NCI-H446 treated with DMSO at 0.1 percent for 48 hours (cell line): ENCODE measurements around the gene SLC30A5.
"Not testable (repeated sequence)": the region's sequence is repeated elsewhere in the genome, so short reads cannot be mapped to it uniquely, and the experiment has no call there.

Experiments
- DNase-seq: peaks from one replicate; lab custom pipeline; 2025; lab: John Stamatoyannopoulos, UW

SLC30A5 gene

GRCh38 chr5:69093771-69094482 is at the start of gene SLC30A5:
Gene SLC30A5, plus strand, starts transcription at chr5:69094014. Its CDS starts 242 bp downstream, at chr5:69094256.
- peak; percentile 98 for DNase-seq

DNA sequence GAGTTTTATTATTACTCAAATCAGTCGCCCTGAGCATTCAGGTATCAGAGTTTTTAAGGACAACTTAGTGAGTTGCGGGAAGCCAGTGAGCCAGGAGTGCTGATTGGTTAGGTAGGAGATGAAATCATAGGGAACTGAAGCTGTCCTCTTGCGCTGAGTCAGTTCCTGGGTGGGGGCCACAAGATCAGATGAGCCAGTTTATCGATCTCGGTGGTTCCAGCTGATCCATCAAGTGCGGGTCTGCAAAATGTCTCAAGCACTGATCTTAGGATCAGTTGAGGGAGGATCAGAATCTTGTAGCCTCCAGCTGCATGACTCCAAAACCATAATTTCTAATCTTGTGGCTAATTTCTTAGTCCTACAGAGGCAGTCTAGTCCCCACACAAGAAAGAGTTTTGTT is 48.6 kb upstream of the SLC30A5 start:
- DNase-seq = not testable (repeated sequence)

GRCh38 chr5:69046375-69046957 is 47.3 kb upstream of the SLC30A5 start:
- no peak for DNase-seq

GRCh38 chr5:69048230-69048629 is 45.6 kb upstream of the SLC30A5 start:
- DNase-seq = no peak

DNA sequence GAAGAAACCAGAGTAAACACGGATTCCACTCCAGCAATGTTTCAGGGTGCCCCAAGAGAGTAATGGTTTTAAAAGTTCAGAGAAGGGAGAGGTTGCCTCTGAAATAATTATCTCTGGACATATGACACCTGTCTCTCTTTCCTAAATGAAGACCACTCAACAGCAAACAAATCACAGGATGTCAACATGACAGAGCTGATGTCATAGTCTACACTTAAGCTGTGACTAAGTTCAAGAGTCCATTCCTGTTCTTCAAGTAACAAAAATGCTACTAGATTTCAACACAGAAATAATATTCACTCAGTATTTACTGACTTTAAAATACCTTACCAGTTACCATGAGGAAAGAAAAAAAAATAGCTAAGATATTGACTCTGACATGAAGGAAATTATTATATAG is 44.7 kb upstream of the SLC30A5 start:
- no peak for DNase-seq

DNA sequence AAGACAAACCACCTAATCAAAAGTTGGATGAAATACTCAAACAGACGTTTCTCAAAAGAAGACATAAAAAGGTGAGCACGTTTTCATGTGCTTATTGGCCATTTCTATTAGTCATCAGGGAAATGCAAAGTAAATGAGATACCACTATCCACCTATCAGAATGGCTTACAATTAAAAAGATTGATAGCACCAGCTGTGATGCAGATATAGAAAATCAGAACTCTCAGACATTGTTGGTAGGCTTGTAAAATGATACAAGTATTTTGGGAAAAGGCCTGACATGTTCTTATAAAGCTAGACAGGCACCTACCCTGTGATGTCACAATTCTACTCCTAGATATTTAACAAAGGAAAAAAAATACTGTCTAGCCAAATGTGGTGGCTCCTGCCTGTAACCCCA is 44.0 kb upstream of the SLC30A5 start:
- DNase-seq = no peak

DNA sequence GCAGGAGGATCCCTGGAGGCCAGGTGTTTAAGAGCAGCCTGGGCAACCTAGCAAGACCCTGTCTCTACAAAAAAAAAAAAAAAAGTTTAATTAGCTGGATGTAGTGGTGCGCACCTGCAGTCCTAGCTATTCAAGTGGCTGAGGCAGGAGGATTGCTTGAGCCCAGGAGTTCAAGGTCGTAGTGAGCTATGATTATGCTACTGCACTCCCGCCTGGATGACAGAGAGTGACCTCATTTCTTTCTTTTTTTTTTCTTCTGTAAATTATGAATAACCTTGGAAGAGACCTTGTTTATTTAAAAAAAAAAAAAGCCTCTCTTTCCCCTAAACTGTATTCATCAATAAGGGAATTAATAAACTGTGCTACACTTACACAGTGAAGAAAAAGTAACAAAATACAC is 43.6 kb upstream of the SLC30A5 start:
- DNase-seq = no peak

GRCh38 chr5:69052181-69052580 is 41.6 kb upstream of the SLC30A5 start:
- DNase-seq = no peak

DNA sequence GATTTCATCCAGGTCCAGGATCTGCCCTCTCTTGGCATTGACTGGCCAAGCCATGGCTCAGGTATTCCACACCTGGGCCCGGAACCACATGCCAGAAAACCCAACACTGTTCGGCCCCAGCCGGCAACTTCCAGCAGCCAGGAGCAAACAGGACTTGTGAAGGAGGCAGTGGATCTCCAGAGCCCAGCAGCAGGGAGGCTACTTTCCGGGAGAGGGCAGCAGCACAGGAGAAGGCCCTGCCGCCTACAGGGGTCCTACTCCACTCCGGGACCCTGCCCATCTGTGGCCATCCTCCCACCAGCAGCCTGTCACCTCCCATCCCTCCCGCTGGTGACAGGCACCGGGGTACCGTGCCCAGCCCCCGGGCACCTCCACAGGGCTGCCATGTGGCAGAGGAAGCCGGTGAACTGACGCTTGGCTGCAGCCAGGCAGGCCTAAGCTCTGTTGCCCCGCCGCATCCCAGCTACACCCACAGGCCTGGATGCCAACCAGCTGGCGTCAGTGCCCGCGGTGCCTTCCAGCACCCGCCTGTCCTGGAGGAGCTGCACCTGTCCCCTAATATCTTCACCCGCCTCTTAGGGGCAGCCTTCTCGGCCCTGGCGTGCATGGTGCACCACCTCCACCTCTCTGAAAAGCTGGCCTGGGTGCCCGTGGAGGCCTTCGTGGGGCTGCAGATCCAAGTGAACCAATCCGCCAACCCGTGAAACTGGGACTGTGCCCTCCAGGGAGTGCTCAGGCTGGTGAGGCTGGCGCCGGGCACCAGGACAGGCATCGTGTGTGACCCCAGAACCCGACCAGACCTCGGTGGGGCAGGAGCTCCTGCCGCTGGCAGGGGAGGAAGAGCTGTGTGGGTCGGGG is 18.9 kb upstream of the SLC30A5 start:
- DNase-seq = no peak

- DNase-seq = no peak
Measured at GRCh38 chr5:69075522-69076179, 18.2 kb upstream of the SLC30A5 start.

- DNase-seq = no peak
Measured at GRCh38 chr5:69078921-69079540, 14.8 kb upstream of the SLC30A5 start.

DNA sequence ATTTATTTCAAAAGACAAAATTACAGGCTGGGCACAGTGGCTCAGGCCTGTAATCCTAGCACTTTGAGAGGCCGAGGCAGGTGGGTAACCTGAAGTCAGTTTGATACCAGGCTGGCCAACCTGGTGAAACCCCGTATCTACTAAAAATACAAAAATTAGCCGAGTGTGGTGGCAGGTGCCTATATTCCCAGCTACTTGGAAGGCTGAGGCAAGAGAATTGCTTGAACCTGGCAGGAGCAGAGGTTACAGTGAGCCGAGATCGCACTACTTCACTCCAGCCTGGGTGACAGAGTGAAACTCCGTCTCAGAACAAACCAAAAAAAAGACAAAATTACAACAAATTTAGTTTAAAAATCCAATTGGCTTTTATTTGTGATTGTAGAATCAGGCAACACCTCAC is 14.3 kb upstream of the SLC30A5 start:
- no peak for DNase-seq

DNA sequence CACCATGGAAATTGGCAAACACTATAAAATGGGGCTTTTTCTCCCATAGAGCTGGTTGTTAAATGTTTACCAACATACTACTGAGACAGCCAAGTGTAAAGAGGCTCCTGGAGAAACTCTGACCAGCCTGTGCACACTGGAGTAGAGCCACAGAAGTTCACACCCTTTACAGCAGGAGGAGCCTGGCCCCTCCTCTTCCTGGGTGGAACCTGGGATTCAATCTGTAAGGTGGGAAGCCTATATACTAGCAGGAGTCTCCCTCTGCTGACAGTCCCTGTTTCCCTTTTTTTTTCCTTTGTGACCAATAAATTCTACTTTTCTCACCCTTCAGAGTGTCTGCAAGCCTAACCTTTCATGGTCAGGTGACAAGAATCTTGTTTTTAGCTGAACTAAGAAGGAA is 10.4 kb upstream of the SLC30A5 start:
- no peak for DNase-seq

GRCh38 chr5:69084195-69084594 is 9.6 kb upstream of the SLC30A5 start:
- no peak for DNase-seq

GRCh38 chr5:69084903-69085302 is 8.9 kb upstream of the SLC30A5 start:
- DNase-seq = no peak

- DNase-seq = no peak
Measured at GRCh38 chr5:69086206-69086605, 7.6 kb upstream of the SLC30A5 start.

GRCh38 chr5:69088006-69088405 is 5.8 kb upstream of the SLC30A5 start:
- not testable (repeated sequence) for DNase-seq

GRCh38 chr5:69090158-69090557 is 3.7 kb upstream of the SLC30A5 start:
- DNase-seq = no peak

- no peak for DNase-seq
Measured at GRCh38 chr5:69091771-69092170, 2.0 kb upstream of the SLC30A5 start.

GRCh38 chr5:69092969-69093368 is 845 bp upstream of the SLC30A5 start:
- no peak for DNase-seq

- no peak for DNase-seq
Measured at GRCh38 chr5:69099302-69099701, 5.5 kb downstream of the SLC30A5 start.

DNA sequence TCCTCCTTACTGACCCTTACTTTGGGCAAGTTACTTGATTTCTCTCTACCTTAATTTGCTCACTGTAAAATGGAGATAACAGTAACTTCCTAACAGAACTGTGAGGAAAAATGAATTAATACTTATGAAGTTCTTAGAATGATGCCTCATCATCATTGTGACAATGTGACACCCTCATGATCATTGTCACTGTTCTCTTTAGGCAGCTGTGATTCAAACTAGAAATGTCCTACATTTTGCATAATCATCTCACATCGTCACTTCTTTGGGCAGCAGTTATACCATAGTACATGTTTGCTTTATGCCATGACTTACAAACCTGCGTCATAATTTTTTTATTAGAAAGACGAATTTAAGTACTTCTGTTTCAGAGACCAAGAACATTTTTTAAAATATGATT is 9.7 kb downstream of the SLC30A5 start:
- no peak for DNase-seq
